ENCODE measurements around the gene SSNA1.

SSNA1 gene

DNA sequence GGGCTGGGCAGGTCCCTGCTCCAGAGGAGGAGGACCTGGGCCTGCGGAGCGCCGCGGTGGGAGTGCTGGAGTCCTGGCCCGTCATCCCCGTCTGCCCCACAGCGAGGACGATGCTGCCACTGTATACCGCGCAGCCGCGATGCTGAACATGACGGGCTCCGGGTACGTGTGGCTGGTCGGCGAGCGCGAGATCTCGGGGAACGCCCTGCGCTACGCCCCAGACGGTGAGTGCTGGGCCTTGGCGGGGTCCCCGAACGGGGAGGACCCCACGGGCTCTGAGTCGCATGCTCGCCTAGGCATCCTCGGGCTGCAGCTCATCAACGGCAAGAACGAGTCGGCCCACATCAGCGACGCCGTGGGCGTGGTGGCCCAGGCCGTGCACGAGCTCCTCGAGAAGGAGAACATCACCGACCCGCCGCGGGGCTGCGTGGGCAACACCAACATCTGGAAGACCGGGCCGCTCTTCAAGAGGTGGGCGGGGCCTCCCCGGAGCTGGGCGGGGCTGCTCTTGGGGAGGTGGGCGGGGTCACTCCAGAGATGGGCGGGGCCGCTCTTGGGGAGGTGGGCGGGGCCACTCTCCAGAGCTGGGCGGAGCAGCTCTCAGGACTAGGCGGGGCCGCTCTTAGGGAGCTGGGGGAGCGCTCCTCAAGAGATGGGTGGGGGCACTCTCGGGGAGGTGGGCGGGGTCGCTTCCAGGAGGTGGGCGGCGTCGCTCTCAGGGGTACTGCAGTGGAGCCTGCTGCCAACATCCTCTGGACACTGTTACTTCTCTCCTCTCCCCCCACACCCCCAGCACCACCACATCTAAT, 31.7 kb upstream of the SSNA1 start:
- DNase-seq, result no peak

- no peak for DNase-seq
Observed at GRCh38 chr9:137157618-137158415, 30.7 kb upstream of the SSNA1 start.

GRCh38 chr9:137158625-137159024, 29.9 kb upstream of the SSNA1 start:
- no peak for DNase-seq

- DNase-seq, result no peak
Observed at GRCh38 chr9:137159105-137160053, 29.1 kb upstream of the SSNA1 start.

GRCh38 chr9:137160054-137160425, 28.4 kb upstream of the SSNA1 start:
- DNase-seq, result no peak

- DNase-seq, result no peak
Observed at GRCh38 chr9:137160716-137161557, 27.5 kb upstream of the SSNA1 start.

DNA sequence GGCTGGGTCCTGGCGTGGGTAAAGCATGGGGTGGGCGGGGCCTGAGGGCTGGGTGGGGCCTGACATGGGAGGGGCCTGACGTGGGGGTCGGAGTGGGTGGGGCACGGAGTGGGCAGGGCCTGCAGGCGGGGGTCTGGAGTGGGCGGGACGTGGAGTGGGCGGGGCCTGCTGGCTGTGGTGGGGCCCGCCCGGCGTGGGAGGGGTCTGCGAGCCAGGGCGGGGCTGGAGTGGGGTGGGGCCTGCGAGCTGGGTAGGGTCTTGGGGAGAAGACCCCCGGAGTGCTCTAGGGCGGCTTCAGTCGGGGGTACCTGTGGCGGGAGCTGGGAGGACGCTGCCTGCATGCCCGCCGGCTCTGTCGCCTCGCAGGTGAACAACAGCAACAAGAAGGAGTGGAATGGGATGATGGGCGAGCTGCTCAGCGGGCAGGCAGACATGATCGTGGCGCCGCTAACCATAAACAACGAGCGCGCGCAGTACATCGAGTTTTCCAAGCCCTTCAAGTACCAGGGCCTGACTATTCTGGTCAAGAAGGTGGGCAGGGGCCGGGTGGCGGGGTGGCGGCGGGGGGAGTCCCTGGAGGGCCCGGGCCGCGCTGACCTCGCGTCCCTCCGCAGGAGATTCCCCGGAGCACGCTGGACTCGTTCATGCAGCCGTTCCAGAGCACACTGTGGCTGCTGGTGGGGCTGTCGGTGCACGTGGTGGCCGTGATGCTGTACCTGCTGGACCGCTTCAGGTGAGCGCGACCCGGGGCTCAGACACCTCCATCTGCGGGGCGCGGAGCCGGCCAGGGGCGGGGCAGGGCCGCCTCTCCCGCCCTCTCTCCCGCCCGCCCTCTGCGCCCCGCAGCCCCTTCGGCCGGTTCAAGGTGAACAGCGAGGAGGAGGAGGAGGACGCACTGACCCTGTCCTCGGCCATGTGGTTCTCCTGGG, 26.7 kb upstream of the SSNA1 start:
- no peak for DNase-seq

DNA sequence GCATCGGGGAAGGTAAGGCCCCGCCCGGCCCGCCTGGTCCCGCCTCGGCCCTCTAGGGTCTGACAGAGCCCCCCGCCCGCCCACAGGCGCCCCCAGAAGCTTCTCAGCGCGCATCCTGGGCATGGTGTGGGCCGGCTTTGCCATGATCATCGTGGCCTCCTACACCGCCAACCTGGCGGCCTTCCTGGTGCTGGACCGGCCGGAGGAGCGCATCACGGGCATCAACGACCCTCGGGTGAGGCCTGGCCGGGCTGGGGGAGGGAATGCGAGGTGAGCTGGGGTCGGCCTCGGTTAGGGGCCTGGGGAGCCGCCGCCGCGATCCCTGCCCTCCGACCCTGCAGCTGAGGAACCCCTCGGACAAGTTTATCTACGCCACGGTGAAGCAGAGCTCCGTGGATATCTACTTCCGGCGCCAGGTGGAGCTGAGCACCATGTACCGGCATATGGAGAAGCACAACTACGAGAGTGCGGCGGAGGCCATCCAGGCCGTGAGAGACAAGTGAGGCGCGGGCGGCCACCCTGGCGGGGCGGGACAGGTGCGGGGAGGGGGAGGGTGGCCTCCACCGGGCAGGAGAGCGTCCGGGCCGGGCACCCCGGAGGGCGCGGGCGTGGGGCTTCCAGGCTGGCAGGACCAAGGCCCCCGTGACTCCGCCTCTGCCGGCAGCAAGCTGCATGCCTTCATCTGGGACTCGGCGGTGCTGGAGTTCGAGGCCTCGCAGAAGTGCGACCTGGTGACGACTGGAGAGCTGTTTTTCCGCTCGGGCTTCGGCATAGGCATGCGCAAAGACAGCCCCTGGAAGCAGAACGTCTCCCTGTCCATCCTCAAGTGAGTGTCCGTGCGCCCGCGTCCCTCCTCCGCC, 25.7 kb upstream of the SSNA1 start:
- no peak for DNase-seq

GRCh38 chr9:137163365-137163715, 25.1 kb upstream of the SSNA1 start:
- no peak for DNase-seq

GRCh38 chr9:137163805-137164204, 24.7 kb upstream of the SSNA1 start:
- no peak for DNase-seq

DNA sequence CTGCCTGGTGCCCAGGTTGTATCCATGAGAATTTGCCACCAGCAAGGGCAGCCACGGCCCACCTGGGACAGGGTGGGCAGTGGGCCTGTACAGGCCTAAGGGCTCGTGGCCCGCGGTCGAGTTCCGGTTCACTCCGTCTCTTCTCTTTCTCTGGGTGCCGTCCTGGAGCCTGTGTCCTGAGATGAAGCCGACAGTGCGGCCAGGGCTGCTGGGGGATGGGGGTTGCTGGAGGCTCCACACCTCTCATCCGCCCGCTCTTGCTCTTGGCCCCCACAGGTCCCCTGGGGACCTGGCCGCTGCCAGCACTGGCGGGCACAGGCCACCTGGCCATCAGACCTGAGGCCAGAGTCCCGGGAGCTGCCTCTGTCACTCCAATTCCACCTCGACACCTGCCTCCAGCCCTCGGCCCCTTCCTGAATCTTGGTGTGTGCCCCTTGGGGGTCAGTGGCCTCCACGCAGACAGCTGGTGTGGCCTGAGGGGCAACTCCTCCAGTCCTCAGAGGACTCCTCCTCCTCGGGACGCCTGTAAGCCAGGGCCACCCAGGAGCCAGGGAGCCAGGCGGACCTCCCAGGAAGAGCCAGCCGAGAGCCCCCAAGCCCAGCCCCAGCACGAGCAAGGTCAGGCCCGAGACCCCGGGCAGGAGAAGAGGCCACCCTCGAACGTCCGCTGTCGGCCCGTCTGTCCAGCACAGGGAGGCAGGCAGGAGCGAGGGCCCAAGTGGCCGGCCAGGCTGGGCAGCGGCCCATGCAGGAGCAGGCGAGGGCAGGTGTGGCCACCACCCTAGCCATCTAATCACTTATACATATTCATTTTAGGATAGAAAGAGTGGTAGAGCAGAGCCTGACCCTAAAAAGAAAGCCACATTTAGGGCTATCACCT, 23.9 kb upstream of the SSNA1 start:
- DNase-seq, result no peak

DNA sequence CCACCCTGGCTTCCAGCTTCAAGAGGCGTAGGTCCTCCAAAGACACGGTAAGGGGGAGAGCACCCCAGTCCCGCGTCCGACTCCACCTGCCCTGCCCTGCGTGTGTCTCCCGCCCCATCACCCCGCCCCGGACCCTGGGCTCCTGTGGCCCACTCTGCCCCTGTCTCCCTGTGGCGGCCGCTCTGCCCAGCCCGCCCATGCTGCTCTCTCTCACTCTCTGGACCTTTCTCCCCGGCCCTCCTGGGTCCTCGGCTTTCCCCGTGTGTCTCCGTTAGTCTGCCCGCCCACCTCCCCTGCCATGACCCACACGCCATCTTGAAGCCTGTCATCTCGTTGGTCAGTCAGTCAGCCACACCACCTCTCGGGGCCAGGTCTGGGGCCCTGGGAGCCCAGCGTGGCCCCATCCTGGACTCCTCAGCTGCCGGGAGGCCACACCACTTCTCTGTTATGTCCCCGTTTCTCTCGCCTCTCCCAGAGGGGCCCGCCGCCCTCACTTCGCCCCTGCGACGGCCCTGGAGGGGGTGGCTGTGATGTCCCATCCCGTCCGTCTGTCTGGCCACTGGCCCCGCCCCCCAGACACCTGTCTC, 23.1 kb upstream of the SSNA1 start:
- no peak for DNase-seq

DNA sequence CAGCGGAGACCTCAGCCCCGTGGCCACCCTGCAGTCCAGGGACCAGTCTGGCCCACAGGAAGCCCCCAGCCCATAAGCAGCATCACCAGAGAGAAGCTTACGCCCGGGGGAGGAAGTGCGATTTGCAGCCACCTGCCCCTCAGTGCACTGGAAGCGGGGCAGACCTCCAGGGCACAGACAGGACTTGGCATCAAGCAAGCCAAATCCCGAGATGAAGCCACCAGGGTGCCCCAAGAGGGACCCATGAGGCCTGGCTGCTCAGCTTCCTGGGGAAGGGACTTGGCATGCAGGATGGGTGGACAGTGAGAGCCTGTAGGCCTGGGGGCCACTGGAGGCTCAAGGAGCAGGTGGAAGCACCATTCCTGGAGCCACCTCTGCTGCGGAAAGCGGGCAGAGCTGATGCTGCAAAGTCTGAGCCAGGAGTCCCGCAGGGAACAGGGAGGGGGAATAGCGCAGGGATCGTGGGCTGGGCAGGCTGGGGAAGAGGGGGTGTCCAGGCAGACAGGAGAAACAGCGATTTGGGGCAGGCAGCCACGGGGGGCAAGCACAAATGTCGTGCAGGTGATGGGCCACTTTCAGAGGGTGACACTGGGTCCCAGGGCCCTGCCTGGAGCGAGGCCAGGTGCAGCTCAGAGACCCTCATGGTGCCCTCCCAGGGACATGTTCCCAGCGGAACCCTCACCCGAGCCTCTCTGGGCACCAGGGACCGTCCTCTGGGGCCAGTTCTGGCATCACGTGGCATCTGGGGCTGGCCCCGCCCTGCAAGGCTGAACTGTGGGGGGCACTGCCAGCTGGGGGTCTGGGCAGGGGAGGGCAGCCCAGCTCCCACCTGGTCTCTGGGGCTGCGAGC, 21.9 kb upstream of the SSNA1 start:
- DNase-seq, result no peak

- DNase-seq, result no peak
Observed at GRCh38 chr9:137167277-137167746, 21.2 kb upstream of the SSNA1 start.

DNA sequence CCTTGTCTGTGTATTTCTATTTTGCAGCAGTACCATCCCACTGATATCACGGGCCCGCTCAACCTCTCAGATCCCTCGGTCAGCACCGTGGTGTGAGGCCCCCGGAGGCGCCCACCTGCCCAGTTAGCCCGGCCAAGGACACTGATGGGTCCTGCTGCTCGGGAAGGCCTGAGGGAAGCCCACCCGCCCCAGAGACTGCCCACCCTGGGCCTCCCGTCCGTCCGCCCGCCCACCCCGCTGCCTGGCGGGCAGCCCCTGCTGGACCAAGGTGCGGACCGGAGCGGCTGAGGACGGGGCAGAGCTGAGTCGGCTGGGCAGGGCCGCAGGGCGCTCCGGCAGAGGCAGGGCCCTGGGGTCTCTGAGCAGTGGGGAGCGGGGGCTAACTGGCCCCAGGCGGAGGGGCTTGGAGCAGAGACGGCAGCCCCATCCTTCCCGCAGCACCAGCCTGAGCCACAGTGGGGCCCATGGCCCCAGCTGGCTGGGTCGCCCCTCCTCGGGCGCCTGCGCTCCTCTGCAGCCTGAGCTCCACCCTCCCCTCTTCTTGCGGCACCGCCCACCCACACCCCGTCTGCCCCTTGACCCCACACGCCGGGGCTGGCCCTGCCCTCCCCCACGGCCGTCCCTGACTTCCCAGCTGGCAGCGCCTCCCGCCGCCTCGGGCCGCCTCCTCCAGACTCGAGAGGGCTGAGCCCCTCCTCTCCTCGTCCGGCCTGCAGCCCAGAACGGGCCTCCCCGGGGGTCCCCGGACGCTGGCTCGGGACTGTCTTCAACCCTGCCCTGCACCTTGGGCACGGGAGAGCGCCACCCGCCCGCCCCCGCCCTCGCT, 20.5 kb upstream of the SSNA1 start:
- no peak for DNase-seq

DNA sequence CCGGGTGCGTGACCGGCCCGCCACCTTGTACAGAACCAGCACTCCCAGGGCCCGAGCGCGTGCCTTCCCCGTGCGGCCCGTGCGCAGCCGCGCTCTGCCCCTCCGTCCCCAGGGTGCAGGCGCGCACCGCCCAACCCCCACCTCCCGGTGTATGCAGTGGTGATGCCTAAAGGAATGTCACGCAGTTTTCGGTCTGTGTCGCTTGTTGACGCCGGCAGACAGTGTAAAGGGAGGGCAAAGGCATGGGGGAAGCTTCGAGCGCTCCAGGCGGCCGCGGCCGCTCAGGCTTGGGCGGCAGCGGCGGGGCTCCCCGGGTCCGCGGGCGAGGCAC, 19.9 kb upstream of the SSNA1 start:
- no peak for DNase-seq

All from KG1 (cell line).